GM18502 (cell line): Measurements from ENCODE around the gene RORB.
"Not testable (repeated sequence)": the region's sequence is repeated elsewhere in the genome, so short reads cannot be mapped to it uniquely, and the experiment has no call there.

ENCODE experiments used
- ATAC-seq: cut with Tn5 transposase; IDR thresholded peaks from one replicate; pipeline ENCODE4 v1.9.1; 2021; ENCODE audit warnings: mild to moderate bottlenecking; ENCODE audit not compliant: unreplicated experiment, poor library complexity

RORB gene

GRCh38 chr9:74511333-74511732, 14.2 kb downstream of the RORB start:
- ATAC-seq = no peak

- ATAC-seq = no peak
Observed at GRCh38 chr9:74512416-74512815, 15.3 kb downstream of the RORB start.

GRCh38 chr9:74513221-74513620, 16.1 kb downstream of the RORB start:
- ATAC-seq = no peak

- no peak for ATAC-seq
Observed at GRCh38 chr9:74517188-74517587, 20.1 kb downstream of the RORB start.

DNA sequence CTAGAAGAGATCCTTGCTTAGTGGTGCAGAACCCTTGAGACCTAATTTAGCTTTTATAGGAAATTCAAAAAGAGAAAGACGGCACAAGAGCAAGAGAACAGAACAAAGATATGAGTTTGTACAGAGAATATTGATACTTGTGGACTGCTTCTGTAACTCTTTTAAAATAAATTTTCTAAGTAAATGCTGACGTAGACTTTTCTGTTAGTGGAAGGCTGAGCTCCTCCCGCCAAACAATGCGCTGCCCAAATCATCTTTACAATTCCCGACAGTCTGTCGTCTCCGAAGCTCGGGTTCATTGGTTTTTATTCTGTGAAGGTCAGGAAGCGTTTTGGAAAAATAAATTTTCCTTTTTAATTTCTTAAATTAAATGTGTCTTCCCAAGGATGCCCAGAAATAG, 22.3 kb downstream of the RORB start:
- ATAC-seq = no peak

DNA sequence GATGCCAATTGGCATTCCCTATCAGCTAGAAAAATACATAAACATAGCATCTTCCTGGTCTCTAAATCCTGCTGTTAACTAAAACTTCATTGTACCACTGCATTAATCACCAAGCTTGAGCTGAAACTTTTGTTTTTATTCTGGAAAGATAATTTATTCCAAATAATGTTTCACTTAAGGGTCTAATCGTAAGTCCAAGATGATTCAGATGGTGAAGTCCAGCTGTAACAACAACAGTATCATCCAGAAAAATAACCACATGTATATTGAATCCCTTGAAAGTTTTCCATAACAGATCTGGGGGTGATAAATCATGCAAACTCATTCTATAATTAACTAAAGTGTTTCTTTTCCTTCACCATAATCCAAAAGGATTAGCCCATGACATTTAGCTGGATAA, 23.9 kb downstream of the RORB start:
- ATAC-seq = no peak

DNA sequence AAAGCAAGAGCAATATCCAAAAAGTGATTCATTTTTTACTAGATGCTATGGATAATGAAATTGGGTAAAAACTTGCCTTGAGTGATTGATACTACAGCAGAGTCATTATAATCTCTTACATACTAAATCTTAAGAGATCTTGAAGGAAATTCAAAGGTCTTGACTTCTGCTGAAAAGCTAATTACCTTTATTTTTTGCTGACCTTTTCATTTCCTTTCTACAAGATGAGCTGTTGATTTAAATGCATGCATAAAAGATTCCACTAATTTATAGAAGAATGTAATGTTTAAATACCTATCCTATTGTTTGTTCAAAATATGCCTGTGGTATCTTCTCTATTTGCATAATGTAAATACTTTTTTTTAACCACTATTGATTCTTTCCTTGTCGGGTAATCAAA, 27.2 kb downstream of the RORB start:
- no peak for ATAC-seq

GRCh38 chr9:74526215-74526614, 29.1 kb downstream of the RORB start:
- no peak for ATAC-seq

- ATAC-seq = no peak
Observed at GRCh38 chr9:74527718-74528117, 30.6 kb downstream of the RORB start.

GRCh38 chr9:74528207-74528606, 31.1 kb downstream of the RORB start:
- no peak for ATAC-seq

GRCh38 chr9:74530458-74530857, 33.3 kb downstream of the RORB start:
- not testable (repeated sequence) for ATAC-seq

DNA sequence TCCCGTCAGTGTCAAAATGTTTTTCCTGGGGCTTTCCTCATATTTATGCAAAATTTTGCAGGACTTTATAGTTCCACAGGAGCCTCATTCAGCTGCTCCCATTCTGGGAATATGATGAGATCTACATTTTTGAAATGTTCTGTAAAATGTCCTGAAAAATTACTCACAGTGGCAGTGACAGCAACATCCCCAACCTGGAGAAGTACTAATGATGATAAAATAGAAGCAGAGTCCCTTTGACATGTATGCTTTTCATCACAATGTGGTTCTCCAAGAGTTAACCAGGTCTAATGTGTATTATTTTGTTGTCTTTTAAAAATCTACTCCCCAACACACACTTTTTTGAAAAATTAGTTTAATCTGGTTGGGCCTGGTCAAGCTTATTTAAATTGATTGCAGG, 36.1 kb downstream of the RORB start:
- ATAC-seq = no peak

GRCh38 chr9:74534841-74535240, 37.7 kb downstream of the RORB start:
- ATAC-seq = no peak

- no peak for ATAC-seq
Observed at GRCh38 chr9:74543145-74543544, 46.0 kb downstream of the RORB start.

DNA sequence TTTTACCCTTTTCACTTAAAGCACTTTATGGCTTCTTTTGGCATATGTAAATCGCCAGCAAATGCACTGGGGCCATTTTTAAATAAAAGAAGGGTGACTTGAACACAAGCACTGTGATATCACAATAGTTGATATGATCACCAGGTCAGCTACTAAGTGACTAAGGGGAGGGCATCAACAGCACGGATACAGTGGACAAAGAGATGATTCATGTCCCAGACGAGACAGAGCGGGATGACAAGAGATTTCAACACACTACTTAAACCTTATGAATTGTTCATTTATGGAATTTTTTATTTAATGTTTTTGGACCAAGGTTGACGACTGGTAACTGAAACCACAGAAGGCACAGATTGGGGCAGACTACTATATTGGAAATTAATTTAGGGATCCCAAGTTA, 54.1 kb downstream of the RORB start:
- ATAC-seq = no peak

DNA sequence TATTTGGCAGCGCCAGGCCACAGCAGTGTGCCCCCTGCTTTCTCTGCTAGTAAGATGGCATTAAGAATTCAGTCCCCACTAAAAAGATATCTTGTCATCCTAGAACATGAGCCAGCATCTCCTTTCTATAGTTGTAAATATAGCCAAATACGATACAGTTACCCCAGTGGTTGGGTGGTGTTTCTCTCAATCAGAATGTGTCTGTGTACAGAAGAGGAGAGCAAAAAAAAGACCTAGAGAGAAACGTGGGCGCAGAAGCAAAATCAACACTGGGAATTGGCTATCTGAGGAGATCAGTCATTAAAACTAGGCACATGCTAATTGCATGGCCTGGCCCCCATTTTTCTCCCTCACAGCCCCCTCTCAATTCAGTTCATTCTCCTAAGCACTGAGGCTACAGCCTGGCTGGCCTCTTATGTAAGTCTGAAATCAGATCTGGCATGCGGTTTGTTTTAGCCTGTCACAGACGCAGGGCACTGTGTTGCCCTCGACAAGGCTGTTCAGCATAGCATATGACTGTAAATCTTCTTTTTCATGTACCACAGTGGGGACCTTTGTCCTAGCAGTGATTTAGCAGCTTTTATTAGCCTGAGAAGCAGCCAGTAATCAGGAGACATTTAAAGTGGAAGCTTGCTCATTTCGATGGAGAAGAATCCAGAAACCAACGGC, 57.8 kb downstream of the RORB start:
- ATAC-seq = no peak

GRCh38 chr9:74555565-74555964, 58.4 kb downstream of the RORB start:
- no peak for ATAC-seq

GRCh38 chr9:74556685-74557084, 59.5 kb downstream of the RORB start:
- peak; percentile 86 for ATAC-seq

DNA sequence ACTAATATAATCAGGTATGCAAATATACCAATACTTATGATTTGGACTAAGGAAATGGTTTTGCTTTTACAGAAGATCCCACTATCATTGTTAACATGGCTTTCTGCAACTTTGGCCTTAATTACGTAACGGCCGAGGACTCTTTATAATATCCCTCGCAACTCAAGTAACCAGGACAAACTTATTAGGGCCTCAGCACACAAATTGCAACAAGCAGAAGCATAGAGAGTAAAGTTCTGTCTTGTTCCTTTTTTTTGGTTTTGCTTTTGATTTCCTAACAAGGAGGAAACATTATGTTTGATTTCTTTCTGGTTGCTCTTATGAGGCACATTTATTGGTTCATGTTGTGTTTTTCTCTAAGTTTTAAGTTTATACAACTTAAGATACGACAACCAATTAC, 60.4 kb downstream of the RORB start:
- ATAC-seq = peak; percentile 29

DNA sequence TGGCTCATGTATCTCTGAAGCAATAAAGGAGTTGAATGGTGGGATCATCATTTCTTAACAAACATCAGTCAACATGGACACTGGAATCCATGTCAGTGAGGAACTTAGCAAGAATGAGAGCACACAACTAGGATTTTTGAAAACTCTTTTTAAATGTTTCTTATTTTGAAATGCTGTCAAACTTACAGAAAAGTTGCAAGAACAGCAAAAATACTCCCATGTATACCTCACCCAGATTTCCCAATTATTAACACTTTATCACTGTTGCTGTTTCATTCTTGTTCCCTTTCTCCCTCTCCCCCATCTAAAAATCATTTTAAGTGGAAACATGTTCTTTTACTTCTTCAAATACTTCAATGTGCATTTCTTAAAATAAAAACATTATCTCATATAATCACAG, 65.5 kb downstream of the RORB start:
- no peak for ATAC-seq

GRCh38 chr9:74570879-74571512, 73.9 kb downstream of the RORB start:
- ATAC-seq = peak; percentile 72

DNA sequence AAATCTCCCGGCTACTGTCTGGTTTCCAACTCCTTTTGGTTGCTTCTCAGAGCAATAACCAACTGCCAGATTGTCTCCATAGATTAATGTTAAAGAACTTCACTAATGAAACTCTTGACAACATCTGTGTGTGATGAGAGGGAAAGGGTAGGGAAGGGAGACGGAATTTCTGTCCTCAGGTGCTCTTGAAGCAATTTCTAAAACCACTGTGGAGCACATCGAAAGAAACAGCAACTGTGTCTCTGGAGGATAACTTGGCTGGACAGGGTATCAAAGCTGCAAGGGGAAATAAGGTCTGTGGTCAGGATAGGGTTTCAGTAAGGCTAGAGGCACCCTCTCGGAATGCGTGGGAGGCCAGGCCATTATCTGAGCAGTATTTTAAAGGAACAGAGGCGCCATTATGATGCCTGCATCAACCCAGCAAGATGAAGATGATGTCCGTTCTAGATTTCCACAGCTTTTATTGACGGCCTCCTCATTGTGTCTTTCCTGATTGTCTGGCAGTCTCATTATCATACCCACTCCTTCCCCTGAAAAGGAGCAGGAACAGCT, 76.6 kb downstream of the RORB start:
- ATAC-seq = peak; percentile 75
